Kidney (tissue), 14 donors: Measurements from ENCODE around the gene NPHP4. TPM values are rescaled to one million over a fixed set of nuclear protein-coding genes. Genes with fewer than 3 reads are reported as not detected.

Experiments
- DNase-seq, 5 donors: peaks; one replicate each; pipeline ENCODE4 v3.0.0-alpha.2; 2013 to 2020
- FAIRE-seq: peaks from 2 replicates; lab custom pipeline; 2012; peaks lifted over from hg19 to GRCh38; lab: Jason Lieb, UNC
- H3K27ac ChIP-seq, 2 donors: one replicate each; pipeline ENCODE4 v1.7.0; 2013; ENCODE audit warnings: low read depth in 2 of 2, low read length in 2 of 2, inconsistent platforms in 1 of 2
- H3K27me3 ChIP-seq: one replicate; pipeline ENCODE4 v1.7.1; 2013; ENCODE audit warnings: low read length, inconsistent platforms; ENCODE audit not compliant: control insufficient read depth, insufficient read depth
- H3K36me3 ChIP-seq, 3 donors: one replicate each; pipeline versions ENCODE4 v1.7.0 to v1.7.1; 2013; ENCODE audit warnings: low read length in 3 of 3, control low read depth in 1 of 3, inconsistent platforms in 1 of 3; ENCODE audit not compliant: insufficient read depth in 3 of 3, control insufficient read depth in 2 of 3
- H3K4me1 ChIP-seq, 3 donors: one replicate each; pipeline versions ENCODE4 v1.7.0 to v1.7.1; 2013; ENCODE audit warnings: low read length in 3 of 3, inconsistent platforms in 1 of 3, low read depth in 1 of 3; ENCODE audit not compliant: control insufficient read depth in 2 of 3, insufficient read depth in 2 of 3
- H3K4me3 ChIP-seq, 3 donors: one replicate each; pipeline versions ENCODE4 v1.7.0 to v1.8.1; 2013; ENCODE audit warnings: low read length in 3 of 3, control low read depth in 1 of 3, inconsistent platforms in 1 of 3
- H3K9ac ChIP-seq, 3 donors: one replicate each; pipeline versions ENCODE4 v1.7.0 to v1.7.1; 2013; ENCODE audit warnings: low read length in 3 of 3, control low read depth in 1 of 3, inconsistent platforms in 1 of 3
- H3K9me3 ChIP-seq, 3 donors: one replicate each; pipeline versions ENCODE4 v1.7.0 to v1.7.1; 2013; ENCODE audit warnings: low read length in 3 of 3, control low read depth in 1 of 3, inconsistent platforms in 1 of 3; ENCODE audit not compliant: control insufficient read depth in 2 of 3, insufficient read depth in 1 of 3
- intact Hi-C: fragments of 100-400 bp; cut with DNase I; formaldehyde crosslinking; loops from one replicate; pipeline ENCODE4 v1.11.1; 2022
- polyA plus RNA-seq: library from polyadenylated mRNA; stranded (reverse); fragments of 350-450 nt; fragmentation: Illumina TruSeq; extraction: RNeasy Lipid Tissue Mini Kit (QIAGEN cat#74804); gene quantifications from one replicate; pipeline ENCODE4 v1.2.3, GENCODE V29; 2014; ENCODE audit warnings: low read depth, low replicate concordance; ENCODE audit not compliant: insufficient read depth
- total RNA-seq: library from RNA; stranded (reverse); fragmentation: NEBNext Ultra II Directional; extraction: Animal tissue kit (Norgen Biotek cat#: 25700); gene quantifications from one replicate; pipeline ENCODE4 v1.2.1, GENCODE V29; 2021
- TF ChIP-seq, protein P1 (sequence below): IDR thresholded peaks from 3 replicates; pipeline ENCODE4 v1.5.1; 2012; ENCODE audit warnings: mild to moderate bottlenecking, moderate library complexity, borderline replicate concordance; ENCODE audit not compliant: insufficient read depth; ENCODE audit errors: extremely low read depth
- donor health status: control.
- donor health status: control.
- donor health status: control.
- donor health status: control.
- donor health status: control.
- donor health status: DM: yes; HTN: yes; CAD: no.
- donor health status: Normal renal cell carcinoma (clear cell type).

NPHP4 gene
- total and polyA plus RNA-seq, 2 donors from 2014 or later = 2.9 to 16.1 TPM

DNA sequence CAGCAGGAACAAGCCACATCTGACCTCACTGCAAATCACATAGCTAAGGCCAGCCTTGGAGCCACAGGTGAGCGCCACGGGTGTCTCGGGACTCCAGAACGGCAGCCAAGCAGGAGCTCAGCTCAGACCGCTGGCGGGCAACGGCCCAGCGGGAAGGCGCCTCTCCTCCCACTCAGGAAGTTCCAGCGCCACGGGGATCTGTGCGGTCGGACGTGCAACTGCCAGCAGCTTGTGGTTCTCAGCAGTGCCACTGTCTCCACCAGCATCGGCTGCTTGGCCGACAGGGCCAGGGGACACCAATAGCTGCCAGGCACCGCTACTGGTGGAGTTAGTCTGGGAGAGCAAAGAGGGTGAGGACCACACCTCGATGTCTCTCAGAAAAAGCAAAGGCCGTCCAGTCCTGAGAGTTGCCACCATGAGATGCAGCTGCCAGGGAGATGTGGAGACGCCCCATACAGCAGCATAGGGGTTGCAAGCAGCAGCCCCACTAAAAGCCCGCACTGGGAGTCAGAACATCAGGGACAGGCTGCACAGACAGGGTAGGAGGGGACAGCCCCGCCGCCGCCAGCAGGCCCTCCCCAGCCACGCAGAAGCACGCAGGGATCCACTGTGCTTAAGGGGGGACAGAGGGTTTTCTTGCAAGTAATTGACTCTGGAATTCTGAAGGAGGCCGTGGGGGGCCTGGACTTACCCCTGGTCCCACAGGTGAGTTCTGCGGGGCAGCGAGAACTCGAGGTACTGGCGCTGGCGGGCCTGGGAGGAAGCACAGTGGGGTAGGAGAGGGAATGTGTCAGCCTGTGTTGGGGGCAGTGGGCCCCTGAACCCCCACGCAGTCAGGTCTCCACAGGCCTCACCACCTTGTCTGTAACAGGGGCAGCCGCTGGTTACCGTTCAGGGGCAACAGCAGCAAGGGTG, 83.5 kb downstream of the NPHP4 start:
- Histone ChIP-seq H3K4me1 (no peaks in the 10 kb centered on the region), H3K27me3 (no peaks in the 10 kb centered on the region), H3K9ac (no peak overlapping the region), H3K27ac (no peak overlapping the region), H3K4me3 (no peak overlapping the region), H3K9me3 (no peaks in the 10 kb centered on the region), H3K36me3 (peaks cover 0 to 5% (median under 1%) of the 10 kb centered on the region in 3 donors)
- DNase-seq (no peak), FAIRE-seq (no peak)
- intact Hi-C loops = no loop called here
- TF ChIP-seq, protein P1, sequence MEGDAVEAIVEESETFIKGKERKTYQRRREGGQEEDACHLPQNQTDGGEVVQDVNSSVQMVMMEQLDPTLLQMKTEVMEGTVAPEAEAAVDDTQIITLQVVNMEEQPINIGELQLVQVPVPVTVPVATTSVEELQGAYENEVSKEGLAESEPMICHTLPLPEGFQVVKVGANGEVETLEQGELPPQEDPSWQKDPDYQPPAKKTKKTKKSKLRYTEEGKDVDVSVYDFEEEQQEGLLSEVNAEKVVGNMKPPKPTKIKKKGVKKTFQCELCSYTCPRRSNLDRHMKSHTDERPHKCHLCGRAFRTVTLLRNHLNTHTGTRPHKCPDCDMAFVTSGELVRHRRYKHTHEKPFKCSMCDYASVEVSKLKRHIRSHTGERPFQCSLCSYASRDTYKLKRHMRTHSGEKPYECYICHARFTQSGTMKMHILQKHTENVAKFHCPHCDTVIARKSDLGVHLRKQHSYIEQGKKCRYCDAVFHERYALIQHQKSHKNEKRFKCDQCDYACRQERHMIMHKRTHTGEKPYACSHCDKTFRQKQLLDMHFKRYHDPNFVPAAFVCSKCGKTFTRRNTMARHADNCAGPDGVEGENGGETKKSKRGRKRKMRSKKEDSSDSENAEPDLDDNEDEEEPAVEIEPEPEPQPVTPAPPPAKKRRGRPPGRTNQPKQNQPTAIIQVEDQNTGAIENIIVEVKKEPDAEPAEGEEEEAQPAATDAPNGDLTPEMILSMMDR = no peak

DNA sequence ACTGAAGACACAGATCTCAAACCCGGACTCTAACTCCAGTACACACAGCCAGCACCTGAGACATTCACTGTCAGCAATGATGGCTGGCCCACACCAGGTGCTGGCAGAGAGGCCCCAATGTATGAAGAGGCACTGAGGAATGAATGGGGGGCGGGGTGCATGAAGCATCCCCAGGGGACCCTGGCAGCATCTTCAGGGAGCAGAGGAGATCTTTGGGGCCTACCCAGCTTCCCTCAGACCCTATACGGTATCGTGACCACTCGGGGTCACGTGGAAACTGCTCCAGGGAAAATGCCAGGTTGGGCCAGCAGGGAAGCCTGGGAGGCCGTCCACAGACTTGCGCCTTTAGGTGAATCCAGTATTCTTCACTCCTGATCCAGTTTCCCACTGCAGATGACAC, 84.3 kb downstream of the NPHP4 start:
- no peak for DNase-seq

DNA sequence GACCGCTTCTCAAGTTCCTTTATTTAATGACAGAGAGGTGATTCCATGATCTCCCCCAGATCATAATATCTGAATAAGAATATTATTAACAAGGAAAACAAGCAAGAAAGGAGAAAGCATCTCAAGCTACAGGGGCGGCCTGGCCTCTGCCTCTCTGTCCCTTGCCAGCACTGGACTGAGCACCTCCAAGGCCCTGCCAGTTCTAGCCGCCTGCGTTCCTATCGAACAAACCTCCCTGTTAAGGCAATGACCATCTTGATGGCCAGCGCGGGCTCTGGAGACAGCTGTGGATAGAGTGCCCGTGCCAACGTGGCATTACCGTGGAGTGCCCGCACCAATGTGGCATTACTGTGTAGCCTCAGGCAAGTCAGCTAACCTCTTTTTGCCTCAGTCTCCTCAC, 84.8 kb downstream of the NPHP4 start:
- Histone ChIP-seq H3K27ac (no peak overlapping the region), H3K9ac (no peak overlapping the region), H3K36me3 (peaks cover 0 to 8% (median 7%) of the 10 kb centered on the region in 3 donors), H3K4me1 (no peaks in the 10 kb centered on the region), H3K4me3 (no peak overlapping the region), H3K27me3 (no peaks in the 10 kb centered on the region), H3K9me3 (no peaks in the 10 kb centered on the region)
- intact Hi-C loops = no loop called here
- TF ChIP-seq, protein P1 = no peak
- DNase-seq = no peak
- FAIRE-seq = no peak

More for the DNA sequence above, 84.3 kb downstream of the NPHP4 start:
- Histone ChIP-seq H3K27me3 (no peaks in the 10 kb centered on the region), H3K36me3 (peaks cover 0 to 8% (median 7%) of the 10 kb centered on the region in 3 donors), H3K27ac (no peak overlapping the region), H3K4me1 (no peaks in the 10 kb centered on the region), H3K4me3 (no peak overlapping the region), H3K9me3 (no peaks in the 10 kb centered on the region), H3K9ac (no peak overlapping the region)
- intact Hi-C loops = no loop called here
- TF ChIP-seq, protein P1 = no peak
- no peak for FAIRE-seq
